ENCODE results near the gene ABLIM1. TPM values are rescaled to one million over a fixed set of nuclear protein-coding genes. Genes with fewer than 3 reads are reported as not detected.

The ABLIM1 gene
- total RNA-seq, 2 experiments from 2014 or later: 119 to 128 TPM

GRCh38 chr10:114678336-114678735 lies 20.3 kb upstream of the ABLIM1 start:
- Mint-ChIP-seq H3K27me3 (peaks cover 1% of the 10 kb centered on the region), H3K4me3 (no peak overlapping the region), H3K36me3 (no peaks in the 10 kb centered on the region), H3K27ac (no peak overlapping the region), H3K9me3 (no peaks in the 10 kb centered on the region), H3K4me1 (ENCODE audit: low read depth) (no peaks in the 10 kb centered on the region)
- no peak for DNase-seq
- intact Hi-C loops (cut with micrococcal nuclease): no loop called here
- POLR2A ChIA-PET: no interaction called here
- CTCF ChIA-PET: interaction anchor here (0.6 kb wide), 1 partner anchor 251 kb away, joined by 3 read pairs; no protein-coding TSS in a partner anchor

GRCh38 chr10:114674346-114674745 lies 16.3 kb upstream of the ABLIM1 start:
- Mint-ChIP-seq H3K27me3 (peaks cover 1% of the 10 kb centered on the region), H3K36me3 (no peaks in the 10 kb centered on the region), H3K4me1 (ENCODE audit: low read depth) (no peaks in the 10 kb centered on the region)

GRCh38 chr10:114669648-114670047 lies 11.6 kb upstream of the ABLIM1 start:
- no peaks in the 10 kb centered on the region for H3K27me3 Mint-ChIP-seq
- no peak overlapping the region for H3K27ac Mint-ChIP-seq
- DNase-seq: no peak
- ChIA-PET CTCF (interaction anchor here (1.2 kb wide), 1 partner anchor 198 kb away, joined by 3 read pairs; no protein-coding TSS in a partner anchor), POLR2A (no interaction called here)
- no peak overlapping the region for H3K4me3 Mint-ChIP-seq
- no peaks in the 10 kb centered on the region for H3K36me3 Mint-ChIP-seq
- intact Hi-C loops (cut with micrococcal nuclease): no loop called here
- no peaks in the 10 kb centered on the region for H3K9me3 Mint-ChIP-seq
- no peaks in the 10 kb centered on the region for H3K4me1 Mint-ChIP-seq (ENCODE audit: low read depth)

More at GRCh38 chr10:114674346-114674745, 16.3 kb upstream of the ABLIM1 start:
- POLR2A ChIA-PET: no interaction called here
- CTCF ChIA-PET: no interaction called here
- Mint-ChIP-seq H3K4me3 (no peak overlapping the region), H3K27ac (no peak overlapping the region), H3K9me3 (no peaks in the 10 kb centered on the region)
- DNase-seq: no peak
- intact Hi-C loops (cut with micrococcal nuclease): no loop called here

DNA sequence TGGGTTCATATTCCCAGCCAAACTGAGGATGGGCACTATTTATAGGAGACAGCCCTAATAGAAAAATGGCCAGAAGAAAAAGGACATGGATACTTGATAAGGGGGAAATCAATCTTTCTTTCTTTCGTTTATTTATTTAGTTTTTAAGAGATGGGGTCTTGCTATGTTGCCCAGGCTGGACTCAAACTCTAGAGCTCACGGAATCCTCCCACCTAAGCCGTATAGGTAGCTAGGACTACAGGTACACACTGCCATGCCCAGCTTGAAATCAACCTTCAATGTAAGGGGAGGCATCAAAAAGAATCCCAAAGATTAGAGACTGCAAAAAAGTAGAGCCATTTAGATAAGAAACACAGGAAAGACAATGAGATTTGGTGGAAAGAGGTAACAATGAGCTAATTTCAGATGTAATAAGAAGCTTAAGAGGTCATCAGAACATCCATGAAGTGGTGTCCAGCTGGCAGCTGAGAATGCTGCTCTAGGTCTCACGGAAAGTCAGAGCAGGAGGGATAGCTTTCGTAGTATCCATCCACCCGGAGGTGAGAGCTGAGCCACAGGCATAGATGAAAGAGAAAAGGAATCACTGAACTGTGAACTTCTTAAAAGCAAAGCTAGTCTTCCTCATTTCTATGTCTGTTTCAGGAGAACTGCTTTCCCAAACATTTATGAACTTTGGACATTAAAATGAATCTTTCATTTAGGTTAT lies 10.5 kb upstream of the ABLIM1 start:
- H3K27me3 Mint-ChIP-seq: no peaks in the 10 kb centered on the region
- H3K9me3 Mint-ChIP-seq: no peaks in the 10 kb centered on the region
- H3K4me1 Mint-ChIP-seq (ENCODE audit: low read depth): no peaks in the 10 kb centered on the region
- DNase-seq: no peak
- H3K4me3 Mint-ChIP-seq: no peak overlapping the region
- POLR2A ChIA-PET: no interaction called here
- intact Hi-C loops (cut with micrococcal nuclease): no loop called here
- no peaks in the 10 kb centered on the region for H3K36me3 Mint-ChIP-seq
- H3K27ac Mint-ChIP-seq: no peak overlapping the region
- CTCF ChIA-PET: interaction anchor here (1.2 kb wide), 1 partner anchor 197 kb away, joined by 3 read pairs; no protein-coding TSS in a partner anchor

DNA sequence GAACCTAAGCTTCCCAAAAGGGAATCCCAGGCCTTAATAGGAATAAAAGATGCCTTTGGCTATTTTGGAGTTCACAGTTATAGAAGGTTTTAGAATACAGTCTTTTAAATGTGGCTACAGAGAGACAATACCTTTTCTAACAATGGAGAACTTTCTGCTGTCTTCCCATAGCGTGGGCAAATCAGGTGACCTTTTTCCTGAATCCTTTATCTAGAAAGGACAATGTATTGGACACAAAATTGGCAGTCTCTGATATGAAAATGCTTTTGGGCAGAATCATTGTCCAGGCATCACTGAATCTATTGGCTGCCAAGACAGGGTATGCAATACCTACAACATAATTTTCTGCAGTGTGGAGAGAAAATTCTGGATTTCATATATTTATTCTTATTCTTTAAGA lies 7.8 kb upstream of the ABLIM1 start:
- H3K9me3 Mint-ChIP-seq: no peaks in the 10 kb centered on the region
- H3K4me1 Mint-ChIP-seq (ENCODE audit: low read depth): no peaks in the 10 kb centered on the region
- H3K4me3 Mint-ChIP-seq: no peak overlapping the region
- intact Hi-C loops (cut with micrococcal nuclease): no loop called here
- POLR2A ChIA-PET: no interaction called here
- no peak overlapping the region for H3K27ac Mint-ChIP-seq
- no peaks in the 10 kb centered on the region for H3K27me3 Mint-ChIP-seq
- no peaks in the 10 kb centered on the region for H3K36me3 Mint-ChIP-seq
- CTCF ChIA-PET: no interaction called here
- DNase-seq: no peak

- ChIA-PET POLR2A (no interaction called here), CTCF (no interaction called here)
- H3K27ac Mint-ChIP-seq: no peak overlapping the region
- H3K9me3 Mint-ChIP-seq: no peaks in the 10 kb centered on the region
- H3K4me3 Mint-ChIP-seq: no peak overlapping the region
- DNase-seq: no peak
- intact Hi-C loops (cut with micrococcal nuclease): no loop called here
- H3K36me3 Mint-ChIP-seq: no peaks in the 10 kb centered on the region
- no peaks in the 10 kb centered on the region for H3K4me1 Mint-ChIP-seq (ENCODE audit: low read depth)
- H3K27me3 Mint-ChIP-seq: no peaks in the 10 kb centered on the region
Measured at GRCh38 chr10:114665406-114665805, 7.3 kb upstream of the ABLIM1 start.

- ChIA-PET CTCF (no interaction called here), POLR2A (no interaction called here)
- H3K36me3 Mint-ChIP-seq: no peaks in the 10 kb centered on the region
- no peaks in the 10 kb centered on the region for H3K9me3 Mint-ChIP-seq
- intact Hi-C loops (cut with micrococcal nuclease): no loop called here
- no peak overlapping the region for H3K4me3 Mint-ChIP-seq
- H3K27me3 Mint-ChIP-seq: no peaks in the 10 kb centered on the region
- no peak overlapping the region for H3K27ac Mint-ChIP-seq
- H3K4me1 Mint-ChIP-seq (ENCODE audit: low read depth): no peaks in the 10 kb centered on the region
- no peak for DNase-seq
Measured at GRCh38 chr10:114664127-114664526, 6.1 kb upstream of the ABLIM1 start.

- no peak for DNase-seq
- Mint-ChIP-seq H3K4me3 (no peak overlapping the region), H3K27me3 (peaks cover 2% of the 10 kb centered on the region), H3K9me3 (no peaks in the 10 kb centered on the region), H3K4me1 (ENCODE audit: low read depth) (no peaks in the 10 kb centered on the region), H3K27ac (no peak overlapping the region), H3K36me3 (no peaks in the 10 kb centered on the region)
- POLR2A ChIA-PET: no interaction called here
- intact Hi-C loops (cut with micrococcal nuclease): no loop called here
- CTCF ChIA-PET: no interaction called here
Measured at GRCh38 chr10:114663626-114664025, 5.6 kb upstream of the ABLIM1 start.

GRCh38 chr10:114662646-114663217 lies 4.7 kb upstream of the ABLIM1 start:
- Mint-ChIP-seq H3K4me3 (no peak overlapping the region), H3K27me3 (peaks cover 3% of the 10 kb centered on the region), H3K4me1 (ENCODE audit: low read depth) (no peaks in the 10 kb centered on the region), H3K9me3 (no peaks in the 10 kb centered on the region), H3K36me3 (no peaks in the 10 kb centered on the region), H3K27ac (no peak overlapping the region)
- intact Hi-C loops (cut with micrococcal nuclease): no loop called here
- DNase-seq: no peak
- ChIA-PET CTCF (no interaction called here), POLR2A (no interaction called here)

GRCh38 chr10:114661212-114661880 lies 3.3 kb upstream of the ABLIM1 start:
- CTCF ChIA-PET: interaction anchor here (1.0 kb wide), 1 partner anchor 29 kb away, joined by 3 read pairs; no protein-coding TSS in a partner anchor
- no peak for DNase-seq
- POLR2A ChIA-PET: no interaction called here
- intact Hi-C loops (cut with micrococcal nuclease): no loop called here
- Mint-ChIP-seq H3K36me3 (no peaks in the 10 kb centered on the region), H3K4me1 (ENCODE audit: low read depth) (no peaks in the 10 kb centered on the region), H3K9me3 (no peaks in the 10 kb centered on the region), H3K27ac (no peak overlapping the region), H3K4me3 (no peak overlapping the region), H3K27me3 (peaks cover 3% of the 10 kb centered on the region)

DNA sequence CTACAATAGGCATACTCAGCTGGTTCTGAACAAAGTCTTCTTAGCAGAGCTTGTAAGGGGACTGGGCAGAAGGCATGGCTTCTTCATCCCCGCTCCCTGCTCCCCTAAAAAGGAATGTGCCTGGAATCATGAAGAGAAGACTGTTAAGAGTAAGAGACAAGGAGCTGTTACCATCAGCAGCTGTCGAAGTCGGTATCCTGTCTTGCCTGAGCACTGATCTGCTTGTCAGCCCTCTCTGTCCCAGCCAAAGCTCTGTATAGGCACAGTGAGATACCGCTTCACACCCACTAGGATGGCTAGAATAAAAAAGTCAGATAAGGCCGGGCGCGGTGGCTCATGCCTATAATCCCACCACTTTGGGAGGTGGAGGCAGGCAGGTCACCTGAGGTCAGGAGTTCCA lies 2.4 kb downstream of the ABLIM1 start:
- Mint-ChIP-seq H3K4me1 (ENCODE audit: low read depth) (no peaks in the 10 kb centered on the region), H3K36me3 (no peaks in the 10 kb centered on the region), H3K4me3 (no peak overlapping the region), H3K27me3 (peaks cover 3% of the 10 kb centered on the region), H3K9me3 (no peaks in the 10 kb centered on the region), H3K27ac (no peak overlapping the region)
- ChIA-PET POLR2A (interaction anchor here (0.5 kb wide), 1 partner anchor 284 kb away, joined by 3 read pairs; no protein-coding TSS in a partner anchor), CTCF (no interaction called here)
- intact Hi-C loops (cut with micrococcal nuclease): no loop called here
- DNase-seq: no peak

DNA sequence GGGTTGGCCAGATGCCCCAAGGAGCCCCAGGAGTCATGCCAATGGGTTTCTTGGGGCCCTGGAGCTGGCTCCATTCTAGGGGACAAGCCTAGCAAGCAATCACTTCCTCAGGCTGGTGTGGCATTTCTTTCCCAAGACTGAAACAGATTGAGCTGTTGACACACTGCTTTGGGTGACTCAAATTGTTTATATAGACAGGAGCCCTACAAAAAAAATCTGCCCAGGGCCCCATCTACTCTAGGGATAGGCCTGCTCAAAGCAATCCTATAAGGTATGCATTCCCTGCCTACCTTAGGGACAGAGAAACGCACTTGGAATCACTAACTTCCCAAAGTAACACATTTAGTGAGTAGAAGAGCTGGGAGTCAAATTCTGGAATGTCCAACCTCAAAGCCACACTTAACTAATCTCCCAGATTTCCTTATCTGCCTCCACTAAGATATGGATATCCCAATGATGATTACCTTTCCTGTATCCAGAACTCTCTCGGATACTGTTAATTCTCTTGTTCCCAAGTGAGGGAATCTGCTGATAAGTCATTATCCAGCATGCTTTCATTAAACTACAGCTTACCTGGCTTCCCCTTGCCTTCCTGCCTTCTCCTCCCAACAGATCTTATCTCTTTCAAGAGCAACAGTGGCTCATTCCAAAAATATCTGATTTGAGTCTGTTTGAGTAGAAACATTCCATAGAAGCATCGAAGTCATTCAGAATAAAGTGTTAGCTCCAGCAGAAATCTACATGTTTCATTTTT lies 3.1 kb downstream of the ABLIM1 start:
- Mint-ChIP-seq H3K27me3 (peaks cover 3% of the 10 kb centered on the region), H3K9me3 (no peaks in the 10 kb centered on the region), H3K36me3 (no peaks in the 10 kb centered on the region), H3K27ac (no peak overlapping the region), H3K4me1 (ENCODE audit: low read depth) (no peaks in the 10 kb centered on the region), H3K4me3 (no peak overlapping the region)
- DNase-seq: no peak
- intact Hi-C loops (cut with micrococcal nuclease): no loop called here
- CTCF ChIA-PET: no interaction called here
- POLR2A ChIA-PET: no interaction called here
